Chondrocyte (in vitro differentiated cells): ENCODE data around the gene OR13J1. TPM values are rescaled to one million over a fixed set of nuclear protein-coding genes. Genes with fewer than 3 reads are reported as not detected.

Source experiments
- DNase-seq: peaks from one replicate; pipeline ENCODE4 v3.0.0; 2021; ENCODE audit warnings: mixed read lengths, low spot score
- H3K27ac Mint-ChIP-seq: one replicate; pipeline ENCODE4 v1.8.0; 2021; ENCODE audit warnings: mild to moderate bottlenecking, moderate library complexity, mixed read lengths; ENCODE audit not compliant: unreplicated experiment
- H3K27me3 Mint-ChIP-seq: 2 replicates; pipeline ENCODE4 v1.8.0; 2021; ENCODE audit warnings: low read depth, mixed read lengths
- H3K36me3 Mint-ChIP-seq: 2 replicates; pipeline ENCODE4 v1.8.0; 2021; ENCODE audit warnings: low read depth, mixed read lengths
- H3K4me1 Mint-ChIP-seq: 2 replicates; pipeline ENCODE4 v1.8.0; 2021; ENCODE audit warnings: low read depth, mild to moderate bottlenecking, mixed read lengths
- H3K4me3 Mint-ChIP-seq: one replicate; pipeline ENCODE4 v1.8.0; 2021; ENCODE audit warnings: mild to moderate bottlenecking, moderate library complexity, mixed read lengths; ENCODE audit not compliant: unreplicated experiment
- H3K9me3 Mint-ChIP-seq: 2 replicates; pipeline ENCODE4 v1.8.0; 2021; ENCODE audit warnings: low read depth, mixed read lengths
- total RNA-seq: library from RNA; stranded (reverse); gene quantifications from 3 replicates; pipeline ENCODE4 v1.2.1, GENCODE V29; 2021
- TF ChIP-seq, protein P1 (sequence below): fragments of 200-600 bp; sonication (generic); IDR thresholded peaks from 2 replicates; pipeline ENCODE4 v1.5.0; 2021; ENCODE audit warnings: antibody characterized with exemption, mild to moderate bottlenecking, moderate library complexity

Gene OR13J1
- total RNA-seq, 1 donor from 2014 or later = not detected

DNA sequence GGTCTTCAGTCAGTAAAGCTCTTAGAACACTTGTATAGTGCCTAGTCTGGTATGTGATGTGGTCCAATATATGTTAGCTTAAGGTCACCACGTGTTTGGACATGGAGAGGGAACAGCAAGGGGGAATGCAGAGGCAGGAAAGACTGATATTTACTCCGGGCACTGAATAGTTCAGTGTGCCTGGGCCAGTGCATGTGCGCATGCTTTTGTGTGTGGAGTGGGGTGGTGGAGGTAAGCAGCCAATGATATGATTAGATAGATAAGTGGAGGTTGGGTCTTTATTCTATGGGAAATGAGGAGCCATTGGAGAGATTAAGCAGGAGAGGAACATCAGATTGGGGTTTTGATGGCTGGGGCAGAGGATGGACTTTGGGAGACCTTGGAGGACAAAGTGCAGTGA is 14.0 kb downstream of the OR13J1 start:
- TF ChIP-seq, protein P1, sequence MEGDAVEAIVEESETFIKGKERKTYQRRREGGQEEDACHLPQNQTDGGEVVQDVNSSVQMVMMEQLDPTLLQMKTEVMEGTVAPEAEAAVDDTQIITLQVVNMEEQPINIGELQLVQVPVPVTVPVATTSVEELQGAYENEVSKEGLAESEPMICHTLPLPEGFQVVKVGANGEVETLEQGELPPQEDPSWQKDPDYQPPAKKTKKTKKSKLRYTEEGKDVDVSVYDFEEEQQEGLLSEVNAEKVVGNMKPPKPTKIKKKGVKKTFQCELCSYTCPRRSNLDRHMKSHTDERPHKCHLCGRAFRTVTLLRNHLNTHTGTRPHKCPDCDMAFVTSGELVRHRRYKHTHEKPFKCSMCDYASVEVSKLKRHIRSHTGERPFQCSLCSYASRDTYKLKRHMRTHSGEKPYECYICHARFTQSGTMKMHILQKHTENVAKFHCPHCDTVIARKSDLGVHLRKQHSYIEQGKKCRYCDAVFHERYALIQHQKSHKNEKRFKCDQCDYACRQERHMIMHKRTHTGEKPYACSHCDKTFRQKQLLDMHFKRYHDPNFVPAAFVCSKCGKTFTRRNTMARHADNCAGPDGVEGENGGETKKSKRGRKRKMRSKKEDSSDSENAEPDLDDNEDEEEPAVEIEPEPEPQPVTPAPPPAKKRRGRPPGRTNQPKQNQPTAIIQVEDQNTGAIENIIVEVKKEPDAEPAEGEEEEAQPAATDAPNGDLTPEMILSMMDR = no peak
- no peak overlapping the region for H3K4me3 Mint-ChIP-seq
- H3K9me3 Mint-ChIP-seq = no peaks in the 10 kb centered on the region
- peak; percentile 1 for DNase-seq
- H3K27ac Mint-ChIP-seq = no peak overlapping the region
- peaks cover 3% of the 10 kb centered on the region for H3K36me3 Mint-ChIP-seq
- H3K4me1 Mint-ChIP-seq = no peaks in the 10 kb centered on the region
- H3K27me3 Mint-ChIP-seq = peaks cover 12% of the 10 kb centered on the region

DNA sequence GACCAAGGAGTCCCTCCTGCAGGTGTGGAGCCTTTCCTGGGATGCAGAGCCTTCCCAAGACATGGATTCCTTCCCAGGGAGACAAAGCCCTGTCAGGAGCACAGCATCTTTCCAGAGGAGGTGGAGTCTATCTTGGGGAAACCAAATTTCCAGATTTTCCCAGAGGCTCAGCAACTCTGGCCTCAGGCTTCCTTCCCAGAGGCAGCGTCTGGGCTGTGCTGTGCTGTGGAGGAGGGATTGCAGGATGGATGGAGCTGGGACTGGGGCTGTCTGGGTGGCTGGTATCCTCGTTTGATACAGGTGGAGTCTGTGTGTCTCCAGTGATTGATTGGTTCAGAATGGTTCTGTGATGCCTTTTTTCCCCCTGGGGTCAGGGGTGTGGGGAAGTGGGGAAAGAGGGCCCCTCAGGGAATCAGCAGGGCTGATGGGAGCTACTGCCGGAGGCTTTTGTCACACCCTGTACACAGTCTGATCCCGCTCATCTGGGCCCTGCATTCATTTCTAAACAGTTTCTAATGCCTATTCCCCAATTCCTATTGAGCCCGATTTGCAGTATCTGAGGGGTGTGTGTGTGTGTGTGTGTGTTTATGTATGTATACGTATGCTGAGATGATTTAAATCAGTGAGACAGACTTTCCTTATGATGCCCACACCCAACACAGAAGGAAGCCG is 16.0 kb downstream of the OR13J1 start:
- peaks cover 5% of the 10 kb centered on the region for H3K36me3 Mint-ChIP-seq
- no peak overlapping the region for H3K4me3 Mint-ChIP-seq
- TF ChIP-seq, protein P1 = no peak
- peaks cover 2% of the 10 kb centered on the region for H3K27me3 Mint-ChIP-seq
- H3K4me1 Mint-ChIP-seq = no peaks in the 10 kb centered on the region
- H3K27ac Mint-ChIP-seq = no peak overlapping the region
- peak; percentile 26 for DNase-seq
- no peaks in the 10 kb centered on the region for H3K9me3 Mint-ChIP-seq

DNA sequence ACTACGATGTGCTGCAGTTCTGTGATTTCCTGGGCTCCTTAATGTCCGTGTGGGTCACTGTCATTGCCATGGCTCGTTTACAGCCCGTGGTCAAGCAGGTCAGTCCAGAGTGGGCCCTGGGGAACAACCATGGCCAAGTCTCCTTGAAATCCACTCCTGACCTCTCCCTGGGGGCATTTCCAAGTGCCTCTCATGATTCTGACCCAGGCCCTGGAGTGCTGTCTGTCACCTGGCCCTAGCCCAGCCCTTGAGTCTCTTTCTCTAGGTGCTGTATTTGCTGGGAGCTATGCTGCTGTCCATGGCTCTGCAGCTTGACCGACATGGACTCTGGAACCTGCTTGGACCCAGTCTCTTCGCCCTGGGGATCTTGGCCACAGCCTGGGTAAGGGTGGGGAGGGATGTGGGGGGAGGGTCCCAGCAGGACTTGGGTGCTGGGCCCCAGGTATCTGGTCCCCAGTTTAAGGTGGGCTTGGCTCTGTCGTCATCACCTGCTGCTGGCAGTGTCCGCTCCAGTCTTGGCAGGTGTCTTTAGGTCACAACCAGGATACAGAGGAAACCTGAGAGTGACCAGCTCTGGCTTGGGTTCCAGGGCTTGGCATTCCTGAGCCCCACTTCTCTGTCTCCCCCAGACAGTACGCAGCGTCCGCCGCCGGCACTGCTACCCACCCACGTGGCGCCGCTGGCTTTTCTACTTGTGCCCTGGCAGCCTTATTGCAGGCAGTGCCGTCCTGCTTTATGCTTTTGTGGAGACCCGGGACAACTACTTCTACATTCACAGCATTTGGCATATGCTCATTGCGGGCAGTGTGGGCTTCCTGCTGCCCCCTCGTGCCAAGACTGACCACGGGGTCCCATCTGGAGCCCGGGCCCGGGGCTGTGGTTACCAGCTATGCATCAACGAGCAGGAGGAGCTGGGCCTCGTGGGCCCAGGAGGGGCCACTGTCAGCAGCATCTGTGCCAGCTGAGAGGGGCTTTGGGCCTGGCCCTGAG is 17.0 kb downstream of the OR13J1 start:
- Mint-ChIP-seq H3K36me3 (peaks cover 5% of the 10 kb centered on the region), H3K9me3 (no peaks in the 10 kb centered on the region), H3K27ac (no peak overlapping the region), H3K4me3 (no peak overlapping the region), H3K27me3 (no peaks in the 10 kb centered on the region), H3K4me1 (peaks cover 3% of the 10 kb centered on the region)
- TF ChIP-seq, protein P1 = no peak
- peak; percentile 70 for DNase-seq

DNA sequence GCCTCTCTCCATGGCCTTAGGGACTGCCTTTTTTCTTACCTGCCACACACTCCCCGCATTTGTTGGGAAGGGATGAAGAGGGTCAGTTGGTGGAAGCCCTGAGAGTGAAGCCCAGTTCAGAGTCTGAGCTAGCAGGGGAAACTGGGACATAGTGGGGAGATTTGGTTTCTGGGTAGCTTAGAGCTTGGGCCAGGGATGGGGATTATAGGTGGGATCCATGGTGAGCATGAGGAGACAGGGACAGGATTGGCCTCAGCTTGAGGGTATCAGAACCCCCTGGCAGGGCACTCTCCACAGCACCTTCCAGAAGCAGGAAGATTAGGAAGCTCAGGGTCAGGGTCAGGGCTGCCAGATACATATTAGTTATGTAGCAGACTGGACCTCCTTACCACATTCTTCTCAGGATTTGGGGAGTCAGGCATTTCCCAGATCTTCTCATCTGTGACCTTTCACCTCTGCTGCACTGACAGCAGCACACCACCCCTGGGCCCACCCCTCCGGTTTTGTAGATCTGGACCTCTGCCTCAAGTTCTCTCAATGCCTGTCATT is 17.9 kb downstream of the OR13J1 start:
- H3K9me3 Mint-ChIP-seq = no peaks in the 10 kb centered on the region
- no peak for DNase-seq
- no peak overlapping the region for H3K27ac Mint-ChIP-seq
- TF ChIP-seq, protein P1 = no peak
- H3K27me3 Mint-ChIP-seq = no peaks in the 10 kb centered on the region
- H3K36me3 Mint-ChIP-seq = peaks cover 6% of the 10 kb centered on the region
- H3K4me1 Mint-ChIP-seq = peaks cover 11% of the 10 kb centered on the region
- H3K4me3 Mint-ChIP-seq = no peak overlapping the region
